GM23338 (cell line): ENCODE data around the gene TSHZ3. TPM values are rescaled to one million over a fixed set of nuclear protein-coding genes. Genes with fewer than 3 reads are reported as not detected.

Experiments used
- ATAC-seq: fragments of 200-7000 bp; cut with Tn5 transposase; 3 replicates; pipeline ENCODE4 v1.9.1; 2020
- DNase-seq: peaks from one replicate; pipeline ENCODE4 v3.0.0-alpha.2; 2015; ENCODE audit warnings: low spot score
- H2AFZ ChIP-seq: fragments of 200-600 bp; sonication (generic); 2 replicates; pipeline ENCODE4 v1.8.0; 2016; ENCODE audit warnings: antibody characterized with exemption, mild to moderate bottlenecking, moderate library complexity
- H3F3A ChIP-seq: fragments of 200-600 bp; sonication (generic); replicated peaks from 2 replicates; pipeline ENCODE4 v1.8.0; 2017; ENCODE audit warnings: antibody characterized with exemption, mixed run types, low read depth
- H3K27ac ChIP-seq: fragments of 200-600 bp; sonication (generic); 2 replicates; pipeline ENCODE4 v1.6.1; 2016; ENCODE audit warnings: low read depth
- H3K27me3 ChIP-seq: fragments of 200-600 bp; sonication (generic); 2 replicates; pipeline ENCODE4 v1.8.0; 2016; ENCODE audit warnings: mild to moderate bottlenecking, mixed run types, moderate library complexity; ENCODE audit not compliant: insufficient read depth
- H3K36me3 ChIP-seq: fragments of 200-600 bp; sonication (generic); 2 replicates; pipeline ENCODE4 v1.8.0; 2016; ENCODE audit warnings: mild to moderate bottlenecking; ENCODE audit not compliant: insufficient read depth
- H3K4me1 ChIP-seq: fragments of 200-600 bp; sonication (generic); 2 replicates; pipeline ENCODE4 v1.8.0; 2016; ENCODE audit warnings: mild to moderate bottlenecking, moderate library complexity; ENCODE audit not compliant: insufficient read depth
- H3K4me2 ChIP-seq: fragments of 200-600 bp; sonication (generic); 2 replicates; pipeline ENCODE4 v1.7.1; 2017; ENCODE audit warnings: mixed run types
- H3K4me3 ChIP-seq: fragments of 200-600 bp; sonication (generic); 2 replicates; pipeline ENCODE4 v1.6.1; 2016; ENCODE audit warnings: mixed run types
- H3K79me2 ChIP-seq: fragments of 200-600 bp; sonication (generic); replicated peaks from 2 replicates; pipeline ENCODE4 v1.8.0; 2017; ENCODE audit warnings: mild to moderate bottlenecking; ENCODE audit not compliant: insufficient read depth
- H3K9me2 ChIP-seq: fragments of 200-600 bp; sonication (generic); 2 replicates; pipeline ENCODE4 v1.8.0; 2017; ENCODE audit not compliant: insufficient read depth
- H4K20me1 ChIP-seq: fragments of 200-600 bp; sonication (generic); replicated peaks from 2 replicates; pipeline ENCODE4 v1.8.0; 2017; ENCODE audit warnings: mild to moderate bottlenecking; ENCODE audit not compliant: insufficient read depth
- H3K27ac Mint-ChIP-seq: 2 replicates; pipeline ENCODE4 v1.8.0; 2020; ENCODE audit warnings: inconsistent platforms, mild to moderate bottlenecking, moderate library complexity, mixed read lengths
- H3K27me3 Mint-ChIP-seq: 3 replicates; pipeline ENCODE4 v1.8.0; 2022; ENCODE audit warnings: low read depth, mild to moderate bottlenecking, moderate library complexity, mixed read lengths, inconsistent platforms; ENCODE audit not compliant: insufficient read depth, poor library complexity
- H3K36me3 Mint-ChIP-seq: 3 replicates; pipeline ENCODE4 v1.8.0; 2021; ENCODE audit warnings: low read depth, mild to moderate bottlenecking, inconsistent platforms, moderate library complexity, mixed read lengths
- H3K4me1 Mint-ChIP-seq: 3 replicates; pipeline ENCODE4 v1.8.0; 2020; ENCODE audit warnings: mild to moderate bottlenecking, inconsistent platforms, mixed read lengths
- H3K4me3 Mint-ChIP-seq: 3 replicates; pipeline ENCODE4 v1.8.0; 2021; ENCODE audit warnings: moderate library complexity, mild to moderate bottlenecking, inconsistent platforms, mixed read lengths
- H3K9me3 Mint-ChIP-seq: 3 replicates; pipeline ENCODE4 v1.8.0; 2020; ENCODE audit warnings: moderate library complexity, mild to moderate bottlenecking, inconsistent platforms, mixed read lengths
- EZH2phosphoT487 ChIP-seq: fragments of 200-600 bp; sonication (generic); IDR thresholded peaks from one replicate; pipeline ENCODE4 v1.8.1; 2018; ENCODE audit warnings: antibody characterized with exemption; ENCODE audit not compliant: unreplicated experiment
- NANOG ChIP-seq: IDR thresholded peaks from 2 replicates; pipeline ENCODE4 v1.6.1; 2016; ENCODE audit warnings: antibody characterized with exemption, borderline replicate concordance
- STAT1 ChIP-seq: IDR thresholded peaks from one replicate; pipeline ENCODE4 v1.6.1; 2016; ENCODE audit warnings: antibody characterized with exemption; ENCODE audit not compliant: unreplicated experiment
- ZNF331 ChIP-seq: fragments of 250-450 bp; sonication (Bioruptor Pico); IDR thresholded peaks from 2 replicates; pipeline ENCODE4 v1.5.0; 2020; ENCODE audit warnings: low read depth, mild to moderate bottlenecking, moderate library complexity
- polyA plus RNA-seq: library from polyadenylated mRNA; unstranded; fragments of >200 nt; fragmentation: Nextera tagmentation; extraction: Ambion mirVana; gene quantifications from 2 replicates; pipeline ENCODE4 v1.2.1, GENCODE V29; 2016
- total RNA-seq: library from RNA; depleted of rRNA; stranded (reverse); fragments of >200 nt; shearing (Covaris generic); gene quantifications from 2 replicates; pipeline ENCODE4 v1.2.3, GENCODE V29; 2014
- TF ChIP-seq, protein P1 (sequence below): fragments of 250-450 bp; sonication (Bioruptor Pico); IDR thresholded peaks from 2 replicates; pipeline ENCODE4 v1.5.0; 2020; ENCODE audit warnings: mild to moderate bottlenecking, moderate library complexity
- TF ChIP-seq, protein P2 (sequence below): IDR thresholded peaks from 2 replicates; pipeline ENCODE4 v1.6.1; 2016; ENCODE audit warnings: antibody characterized with exemption
- TF ChIP-seq, protein P3 (sequence below): IDR thresholded peaks from one replicate; pipeline ENCODE4 v1.6.1; 2018; ENCODE audit warnings: antibody characterized with exemption; ENCODE audit not compliant: unreplicated experiment
- TF ChIP-seq, protein P4 (sequence below), 2 experiments: fragments of 200-600 bp in 1 of 2; sonication (generic) in 1 of 2; conservative IDR thresholded peaks; 2 replicates each; pipeline versions ENCODE4 v1.5.1 to v1.6.1; 2016 to 2017; ENCODE audit warnings: antibody characterized with exemption in 2 of 2, low read depth in 2 of 2, mild to moderate bottlenecking in 2 of 2, moderate library complexity in 1 of 2

Gene TSHZ3
- total and polyA plus RNA-seq, 2 experiments from 2014 or later: 3.8 to 8.9 TPM

DNA sequence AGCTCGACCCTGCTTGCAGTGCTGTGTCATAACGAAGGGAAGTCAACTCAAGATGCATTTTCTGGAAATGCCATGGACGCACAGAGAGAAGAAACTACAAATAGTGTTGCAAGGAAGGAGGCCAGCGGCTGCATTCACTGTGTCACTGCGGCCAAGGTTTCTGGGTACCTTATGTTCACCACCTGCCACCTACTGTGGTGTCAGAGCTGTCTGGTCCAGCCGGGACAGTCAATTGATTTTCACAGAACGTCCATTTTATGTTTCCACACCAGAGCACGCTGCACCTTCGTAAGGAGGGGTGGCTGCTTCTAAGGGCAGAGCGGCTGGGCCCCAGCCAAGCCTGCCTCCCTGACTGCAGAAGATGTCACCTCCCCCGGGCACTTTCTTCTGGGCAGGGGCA lies 17.7 kb downstream of the TSHZ3 start (continued):
- TF ChIP-seq, protein P1, sequence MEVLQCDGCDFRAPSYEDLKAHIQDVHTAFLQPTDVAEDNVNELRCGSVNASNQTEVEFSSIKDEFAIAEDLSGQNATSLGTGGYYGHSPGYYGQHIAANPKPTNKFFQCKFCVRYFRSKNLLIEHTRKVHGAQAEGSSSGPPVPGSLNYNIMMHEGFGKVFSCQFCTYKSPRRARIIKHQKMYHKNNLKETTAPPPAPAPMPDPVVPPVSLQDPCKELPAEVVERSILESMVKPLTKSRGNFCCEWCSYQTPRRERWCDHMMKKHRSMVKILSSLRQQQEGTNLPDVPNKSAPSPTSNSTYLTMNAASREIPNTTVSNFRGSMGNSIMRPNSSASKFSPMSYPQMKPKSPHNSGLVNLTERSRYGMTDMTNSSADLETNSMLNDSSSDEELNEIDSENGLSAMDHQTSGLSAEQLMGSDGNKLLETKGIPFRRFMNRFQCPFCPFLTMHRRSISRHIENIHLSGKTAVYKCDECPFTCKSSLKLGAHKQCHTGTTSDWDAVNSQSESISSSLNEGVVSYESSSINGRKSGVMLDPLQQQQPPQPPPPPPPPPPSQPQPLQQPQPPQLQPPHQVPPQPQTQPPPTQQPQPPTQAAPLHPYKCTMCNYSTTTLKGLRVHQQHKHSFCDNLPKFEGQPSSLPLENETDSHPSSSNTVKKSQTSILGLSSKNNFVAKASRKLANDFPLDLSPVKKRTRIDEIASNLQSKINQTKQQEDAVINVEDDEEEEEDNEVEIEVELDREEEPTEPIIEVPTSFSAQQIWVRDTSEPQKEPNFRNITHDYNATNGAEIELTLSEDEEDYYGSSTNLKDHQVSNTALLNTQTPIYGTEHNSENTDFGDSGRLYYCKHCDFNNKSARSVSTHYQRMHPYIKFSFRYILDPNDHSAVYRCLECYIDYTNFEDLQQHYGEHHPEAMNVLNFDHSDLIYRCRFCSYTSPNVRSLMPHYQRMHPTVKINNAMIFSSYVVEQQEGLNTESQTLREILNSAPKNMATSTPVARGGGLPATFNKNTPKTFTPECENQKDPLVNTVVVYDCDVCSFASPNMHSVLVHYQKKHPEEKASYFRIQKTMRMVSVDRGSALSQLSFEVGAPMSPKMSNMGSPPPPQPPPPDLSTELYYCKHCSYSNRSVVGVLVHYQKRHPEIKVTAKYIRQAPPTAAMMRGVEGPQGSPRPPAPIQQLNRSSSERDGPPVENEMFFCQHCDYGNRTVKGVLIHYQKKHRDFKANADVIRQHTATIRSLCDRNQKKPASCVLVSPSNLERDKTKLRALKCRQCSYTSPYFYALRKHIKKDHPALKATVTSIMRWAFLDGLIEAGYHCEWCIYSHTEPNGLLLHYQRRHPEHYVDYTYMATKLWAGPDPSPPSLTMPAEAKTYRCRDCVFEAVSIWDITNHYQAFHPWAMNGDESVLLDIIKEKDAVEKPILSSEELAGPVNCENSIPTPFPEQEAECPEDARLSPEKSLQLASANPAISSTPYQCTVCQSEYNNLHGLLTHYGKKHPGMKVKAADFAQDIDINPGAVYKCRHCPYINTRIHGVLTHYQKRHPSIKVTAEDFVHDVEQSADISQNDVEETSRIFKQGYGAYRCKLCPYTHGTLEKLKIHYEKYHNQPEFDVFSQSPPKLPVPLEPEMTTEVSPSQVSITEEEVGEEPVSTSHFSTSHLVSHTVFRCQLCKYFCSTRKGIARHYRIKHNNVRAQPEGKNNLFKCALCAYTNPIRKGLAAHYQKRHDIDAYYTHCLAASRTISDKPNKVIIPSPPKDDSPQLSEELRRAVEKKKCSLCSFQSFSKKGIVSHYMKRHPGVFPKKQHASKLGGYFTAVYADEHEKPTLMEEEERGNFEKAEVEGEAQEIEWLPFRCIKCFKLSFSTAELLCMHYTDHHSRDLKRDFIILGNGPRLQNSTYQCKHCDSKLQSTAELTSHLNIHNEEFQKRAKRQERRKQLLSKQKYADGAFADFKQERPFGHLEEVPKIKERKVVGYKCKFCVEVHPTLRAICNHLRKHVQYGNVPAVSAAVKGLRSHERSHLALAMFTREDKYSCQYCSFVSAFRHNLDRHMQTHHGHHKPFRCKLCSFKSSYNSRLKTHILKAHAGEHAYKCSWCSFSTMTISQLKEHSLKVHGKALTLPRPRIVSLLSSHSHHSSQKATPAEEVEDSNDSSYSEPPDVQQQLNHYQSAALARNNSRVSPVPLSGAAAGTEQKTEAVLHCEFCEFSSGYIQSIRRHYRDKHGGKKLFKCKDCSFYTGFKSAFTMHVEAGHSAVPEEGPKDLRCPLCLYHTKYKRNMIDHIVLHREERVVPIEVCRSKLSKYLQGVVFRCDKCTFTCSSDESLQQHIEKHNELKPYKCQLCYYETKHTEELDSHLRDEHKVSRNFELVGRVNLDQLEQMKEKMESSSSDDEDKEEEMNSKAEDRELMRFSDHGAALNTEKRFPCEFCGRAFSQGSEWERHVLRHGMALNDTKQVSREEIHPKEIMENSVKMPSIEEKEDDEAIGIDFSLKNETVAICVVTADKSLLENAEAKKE (CRISPR knock-in tag): no peak

DNA sequence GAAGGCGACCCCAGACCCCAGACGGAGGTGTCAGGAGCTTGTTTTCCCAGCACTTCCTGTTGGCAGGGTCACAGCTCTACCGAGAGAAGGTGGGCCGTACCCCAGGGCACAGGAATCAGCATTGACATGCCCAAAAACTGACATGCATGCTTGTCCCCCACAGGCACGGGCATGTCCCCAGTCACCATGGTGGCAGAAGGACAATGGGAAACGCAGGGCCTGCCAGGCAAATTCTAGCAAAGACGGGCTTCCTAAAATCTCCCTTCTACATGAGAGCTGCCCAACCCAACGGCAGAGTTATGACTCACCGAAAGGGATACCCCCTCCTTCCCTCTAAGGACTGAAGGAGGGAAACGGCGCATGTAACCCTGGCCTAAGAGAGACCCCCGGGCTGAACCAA lies 18.5 kb downstream of the TSHZ3 start:
- Histone ChIP-seq H3K4me2 (no peak overlapping the region), H3K4me3 (no peak overlapping the region), H3K36me3 (no peaks in the 10 kb centered on the region), H3K27me3 (no peaks in the 10 kb centered on the region), H3F3A (no peaks in the 10 kb centered on the region), H3K79me2 (peaks cover 85% of the 10 kb centered on the region), H3K9me2 (no peaks in the 10 kb centered on the region), H3K27ac (no peak overlapping the region), H3K4me1 (peaks cover 28% of the 10 kb centered on the region), H2AFZ (no peak overlapping the region), H4K20me1 (no peaks in the 10 kb centered on the region)
- Mint-ChIP-seq H3K4me1 (peaks cover 59% of the 10 kb centered on the region), H3K4me3 (no peak overlapping the region), H3K9me3 (no peaks in the 10 kb centered on the region), H3K36me3 (no peaks in the 10 kb centered on the region), H3K27me3 (no peaks in the 10 kb centered on the region), H3K27ac (peak overlapping the region; percentile 64; the same call in 1 of the 2 replicates)
- DNase-seq (no peak), ATAC-seq (no peak)
- TF ChIP-seq, protein P2, sequence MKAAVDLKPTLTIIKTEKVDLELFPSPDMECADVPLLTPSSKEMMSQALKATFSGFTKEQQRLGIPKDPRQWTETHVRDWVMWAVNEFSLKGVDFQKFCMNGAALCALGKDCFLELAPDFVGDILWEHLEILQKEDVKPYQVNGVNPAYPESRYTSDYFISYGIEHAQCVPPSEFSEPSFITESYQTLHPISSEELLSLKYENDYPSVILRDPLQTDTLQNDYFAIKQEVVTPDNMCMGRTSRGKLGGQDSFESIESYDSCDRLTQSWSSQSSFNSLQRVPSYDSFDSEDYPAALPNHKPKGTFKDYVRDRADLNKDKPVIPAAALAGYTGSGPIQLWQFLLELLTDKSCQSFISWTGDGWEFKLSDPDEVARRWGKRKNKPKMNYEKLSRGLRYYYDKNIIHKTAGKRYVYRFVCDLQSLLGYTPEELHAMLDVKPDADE: no peak
- TF ChIP-seq, protein P3, sequence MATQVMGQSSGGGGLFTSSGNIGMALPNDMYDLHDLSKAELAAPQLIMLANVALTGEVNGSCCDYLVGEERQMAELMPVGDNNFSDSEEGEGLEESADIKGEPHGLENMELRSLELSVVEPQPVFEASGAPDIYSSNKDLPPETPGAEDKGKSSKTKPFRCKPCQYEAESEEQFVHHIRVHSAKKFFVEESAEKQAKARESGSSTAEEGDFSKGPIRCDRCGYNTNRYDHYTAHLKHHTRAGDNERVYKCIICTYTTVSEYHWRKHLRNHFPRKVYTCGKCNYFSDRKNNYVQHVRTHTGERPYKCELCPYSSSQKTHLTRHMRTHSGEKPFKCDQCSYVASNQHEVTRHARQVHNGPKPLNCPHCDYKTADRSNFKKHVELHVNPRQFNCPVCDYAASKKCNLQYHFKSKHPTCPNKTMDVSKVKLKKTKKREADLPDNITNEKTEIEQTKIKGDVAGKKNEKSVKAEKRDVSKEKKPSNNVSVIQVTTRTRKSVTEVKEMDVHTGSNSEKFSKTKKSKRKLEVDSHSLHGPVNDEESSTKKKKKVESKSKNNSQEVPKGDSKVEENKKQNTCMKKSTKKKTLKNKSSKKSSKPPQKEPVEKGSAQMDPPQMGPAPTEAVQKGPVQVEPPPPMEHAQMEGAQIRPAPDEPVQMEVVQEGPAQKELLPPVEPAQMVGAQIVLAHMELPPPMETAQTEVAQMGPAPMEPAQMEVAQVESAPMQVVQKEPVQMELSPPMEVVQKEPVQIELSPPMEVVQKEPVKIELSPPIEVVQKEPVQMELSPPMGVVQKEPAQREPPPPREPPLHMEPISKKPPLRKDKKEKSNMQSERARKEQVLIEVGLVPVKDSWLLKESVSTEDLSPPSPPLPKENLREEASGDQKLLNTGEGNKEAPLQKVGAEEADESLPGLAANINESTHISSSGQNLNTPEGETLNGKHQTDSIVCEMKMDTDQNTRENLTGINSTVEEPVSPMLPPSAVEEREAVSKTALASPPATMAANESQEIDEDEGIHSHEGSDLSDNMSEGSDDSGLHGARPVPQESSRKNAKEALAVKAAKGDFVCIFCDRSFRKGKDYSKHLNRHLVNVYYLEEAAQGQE: no peak
- TF ChIP-seq STAT1: no peak
- TF ChIP-seq, protein P4, sequence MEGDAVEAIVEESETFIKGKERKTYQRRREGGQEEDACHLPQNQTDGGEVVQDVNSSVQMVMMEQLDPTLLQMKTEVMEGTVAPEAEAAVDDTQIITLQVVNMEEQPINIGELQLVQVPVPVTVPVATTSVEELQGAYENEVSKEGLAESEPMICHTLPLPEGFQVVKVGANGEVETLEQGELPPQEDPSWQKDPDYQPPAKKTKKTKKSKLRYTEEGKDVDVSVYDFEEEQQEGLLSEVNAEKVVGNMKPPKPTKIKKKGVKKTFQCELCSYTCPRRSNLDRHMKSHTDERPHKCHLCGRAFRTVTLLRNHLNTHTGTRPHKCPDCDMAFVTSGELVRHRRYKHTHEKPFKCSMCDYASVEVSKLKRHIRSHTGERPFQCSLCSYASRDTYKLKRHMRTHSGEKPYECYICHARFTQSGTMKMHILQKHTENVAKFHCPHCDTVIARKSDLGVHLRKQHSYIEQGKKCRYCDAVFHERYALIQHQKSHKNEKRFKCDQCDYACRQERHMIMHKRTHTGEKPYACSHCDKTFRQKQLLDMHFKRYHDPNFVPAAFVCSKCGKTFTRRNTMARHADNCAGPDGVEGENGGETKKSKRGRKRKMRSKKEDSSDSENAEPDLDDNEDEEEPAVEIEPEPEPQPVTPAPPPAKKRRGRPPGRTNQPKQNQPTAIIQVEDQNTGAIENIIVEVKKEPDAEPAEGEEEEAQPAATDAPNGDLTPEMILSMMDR (conservative IDR thresholded peaks at IDR 0.05; ENCODE audit: low read depth in 2 of 2): no peak
- no peak for TF ChIP-seq ZNF331 (CRISPR knock-in tag)
- TF ChIP-seq NANOG: no peak
- no peak for TF ChIP-seq EZH2phosphoT487
